WERI-Rb-1 (cell line): ENCODE measurements around the gene NFYC.

ENCODE experiments used
- DNase-seq: peaks from one replicate; pipeline ENCODE4 v3.0.0-alpha.2; 2020
- H3K27ac ChIP-seq: fragments of 250-450 bp; sonication (Bioruptor Pico); 2 replicates; pipeline ENCODE4 v1.5.1; 2020; ENCODE audit warnings: mild to moderate bottlenecking, moderate library complexity
- H3K27me3 ChIP-seq: fragments of 250-450 bp; sonication (Bioruptor Pico); 2 replicates; pipeline ENCODE4 v1.5.1; 2021; ENCODE audit warnings: mild to moderate bottlenecking, low read depth, moderate library complexity; ENCODE audit not compliant: insufficient read depth, severe bottlenecking
- H3K36me3 ChIP-seq: fragments of 250-450 bp; sonication (Bioruptor Pico); 2 replicates; pipeline ENCODE4 v1.5.1; 2020; ENCODE audit warnings: mild to moderate bottlenecking, moderate library complexity
- H3K4me3 ChIP-seq: 2 replicates; pipeline ENCODE4 v1.5.1; 2011; ENCODE audit warnings: low read depth, mild to moderate bottlenecking, control low read depth, low read length
- H3K9me3 ChIP-seq: fragments of 250-450 bp; sonication (Bioruptor Pico); 2 replicates; pipeline ENCODE4 v1.5.1; 2021; ENCODE audit warnings: mild to moderate bottlenecking, moderate library complexity; ENCODE audit not compliant: severe bottlenecking
- CTCF ChIP-seq: IDR thresholded peaks from 2 replicates; pipeline ENCODE4 v1.5.1; 2011; ENCODE audit warnings: low read depth, mild to moderate bottlenecking, control low read depth, inconsistent platforms, low read length

NFYC gene

DNA sequence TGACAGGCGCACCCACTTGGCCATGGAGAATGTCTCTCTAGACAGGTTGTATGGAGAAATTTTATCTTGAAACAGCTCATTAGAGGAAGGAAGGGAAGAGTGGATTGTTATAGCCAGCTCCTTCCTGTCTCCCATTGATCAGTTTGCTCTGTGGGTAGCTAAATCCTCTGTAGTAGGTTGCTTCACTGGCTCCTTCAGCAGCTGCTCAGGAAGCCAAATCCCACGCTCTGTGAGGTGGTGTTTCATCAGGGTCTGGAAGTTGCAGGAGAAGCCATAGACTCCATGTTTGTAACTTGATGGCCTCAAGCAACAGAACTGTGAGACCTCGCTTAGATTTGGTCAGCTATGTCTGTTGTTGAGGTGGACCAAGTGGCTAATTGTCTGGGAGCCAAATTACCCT, 6.8 kb upstream of the NFYC start:
- Histone ChIP-seq H3K27me3 (no peaks in the 10 kb centered on the region), H3K9me3 (no peaks in the 10 kb centered on the region), H3K27ac (no peak overlapping the region), H3K4me3 (no peak overlapping the region), H3K36me3 (peaks cover 4% of the 10 kb centered on the region)
- no peak for TF ChIP-seq CTCF
- DNase-seq, result no peak

DNA sequence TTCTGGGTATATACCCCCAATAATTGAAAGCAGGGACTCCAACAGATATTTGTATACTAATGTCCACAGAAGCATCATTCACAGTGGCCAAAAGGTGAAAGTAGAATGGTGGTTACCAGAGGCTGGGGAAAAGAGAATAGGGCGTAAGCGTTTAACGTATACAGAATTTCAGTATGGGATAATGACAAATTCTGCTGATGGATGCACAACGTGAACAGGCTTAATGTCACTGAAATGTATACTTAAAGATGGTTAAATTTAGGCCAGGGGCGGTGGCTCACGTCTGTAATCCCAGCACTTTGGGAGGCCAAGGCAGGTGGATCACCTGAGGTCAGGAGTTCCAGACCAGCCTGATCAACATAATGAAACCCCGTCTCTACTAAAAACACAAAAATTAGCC, 4.4 kb upstream of the NFYC start:
- DNase-seq, result no peak
- Histone ChIP-seq H3K27ac (no peak overlapping the region), H3K36me3 (peaks cover 10% of the 10 kb centered on the region), H3K4me3 (no peak overlapping the region), H3K9me3 (no peaks in the 10 kb centered on the region), H3K27me3 (no peaks in the 10 kb centered on the region)
- TF ChIP-seq CTCF, result no peak

GRCh38 chr1:40687661-40688060, 3.8 kb upstream of the NFYC start:
- no peak overlapping the region for H3K27ac ChIP-seq
- no peaks in the 10 kb centered on the region for H3K9me3 ChIP-seq
- no peak overlapping the region for H3K4me3 ChIP-seq
- H3K36me3 ChIP-seq, result peaks cover 10% of the 10 kb centered on the region
- H3K27me3 ChIP-seq, result no peaks in the 10 kb centered on the region
- no peak for DNase-seq
- TF ChIP-seq CTCF, result no peak

- Histone ChIP-seq H3K27ac (no peak overlapping the region), H3K9me3 (no peaks in the 10 kb centered on the region), H3K36me3 (peaks cover 10% of the 10 kb centered on the region), H3K4me3 (no peak overlapping the region), H3K27me3 (no peaks in the 10 kb centered on the region)
- TF ChIP-seq CTCF, result no peak
- DNase-seq, result no peak
Measured at GRCh38 chr1:40689737-40690136, 1.8 kb upstream of the NFYC start.

- Histone ChIP-seq H3K27ac (peak overlapping the region; percentile 97), H3K9me3 (no peaks in the 10 kb centered on the region), H3K4me3 (peak overlapping the region; percentile 63), H3K27me3 (no peaks in the 10 kb centered on the region), H3K36me3 (peaks cover 10% of the 10 kb centered on the region)
- TF ChIP-seq CTCF, result no peak
- no peak for DNase-seq
Measured at GRCh38 chr1:40690771-40691537, 550 bp upstream of the NFYC start.

- peak overlapping the region; percentile 63 for H3K4me3 ChIP-seq
- H3K9me3 ChIP-seq, result no peaks in the 10 kb centered on the region
- DNase-seq, result no peak
- H3K27ac ChIP-seq, result peak overlapping the region; percentile 97
- TF ChIP-seq CTCF, result no peak
- peaks cover 6% of the 10 kb centered on the region; the same call in 1 of the 2 replicates for H3K36me3 ChIP-seq
- no peaks in the 10 kb centered on the region for H3K27me3 ChIP-seq
Measured at GRCh38 chr1:40692429-40692895, 958 bp downstream of the NFYC start.
